HEK293T (cell line): Measurements from ENCODE around the gene ZNRF1.

Source experiments
- CTCF ChIA-PET: fragments of 350-600 bp; formaldehyde crosslinking; extraction: SDS; loops from one replicate; lab custom pipeline; 2021; ENCODE audit warnings: antibody characterized with exemption, inconsistent platforms; lab: Yijun Ruan, JAX
- POLR2A ChIA-PET: fragments of 350-600 bp; formaldehyde crosslinking; extraction: SDS; loops from one replicate; lab custom pipeline; 2020; ENCODE audit warnings: antibody characterized with exemption, inconsistent platforms; lab: Yijun Ruan, JAX
- DNase-seq: peaks from one replicate; pipeline ENCODE4 v3.0.0; 2012; ENCODE audit warnings: mixed read lengths; ENCODE audit errors: extremely low spot score
- ARNT ChIP-seq: fragments of 450-650 bp; IDR thresholded peaks from 2 replicates; pipeline ENCODE4 v1.6.1; 2017; ENCODE audit warnings: mild to moderate bottlenecking
- BHLHE40 ChIP-seq: fragments of 450-650 bp; IDR thresholded peaks from 2 replicates; pipeline ENCODE4 v1.6.1; 2016; ENCODE audit warnings: mild to moderate bottlenecking, moderate library complexity, borderline replicate concordance
- CTBP1 ChIP-seq: fragments of 450-650 bp; IDR thresholded peaks from 2 replicates; pipeline ENCODE4 v1.6.1; 2016; ENCODE audit warnings: borderline replicate concordance
- ELF4 ChIP-seq: fragments of 450-650 bp; IDR thresholded peaks from 2 replicates; pipeline ENCODE4 v1.6.1; 2017; ENCODE audit warnings: antibody characterized with exemption
- FOXA1 ChIP-seq: fragments of 450-650 bp; IDR thresholded peaks from 2 replicates; pipeline ENCODE4 v1.6.1; 2016; ENCODE audit warnings: mild to moderate bottlenecking
- FOXK2 ChIP-seq: fragments of 450-650 bp; IDR thresholded peaks from 2 replicates; pipeline ENCODE4 v1.6.1; 2016; ENCODE audit warnings: mild to moderate bottlenecking
- FOXM1 ChIP-seq: fragments of 450-650 bp; IDR thresholded peaks from 2 replicates; pipeline ENCODE4 v1.6.1; 2017; ENCODE audit warnings: mild to moderate bottlenecking, borderline replicate concordance
- HDGF ChIP-seq: fragments of 450-650 bp; IDR thresholded peaks from 2 replicates; pipeline ENCODE4 v1.6.1; 2017; ENCODE audit warnings: antibody characterized with exemption, borderline replicate concordance
- L3MBTL2 ChIP-seq: fragments of 450-650 bp; conservative IDR thresholded peaks from 2 replicates; pipeline ENCODE4 v1.6.1; 2016; ENCODE audit warnings: mild to moderate bottlenecking
- LEF1 ChIP-seq: fragments of 450-650 bp; IDR thresholded peaks from 2 replicates; pipeline ENCODE4 v1.6.1; 2017; ENCODE audit warnings: mild to moderate bottlenecking, borderline replicate concordance
- NFRKB ChIP-seq: fragments of 450-650 bp; IDR thresholded peaks from 2 replicates; pipeline ENCODE4 v1.6.1; 2016; ENCODE audit warnings: mild to moderate bottlenecking, moderate library complexity
- PKNOX1 ChIP-seq: fragments of 450-650 bp; IDR thresholded peaks from 2 replicates; pipeline ENCODE4 v1.6.1; 2016
- SP1 ChIP-seq: fragments of 450-650 bp; IDR thresholded peaks from 2 replicates; pipeline ENCODE4 v1.6.1; 2017
- SUZ12 ChIP-seq: fragments of 450-650 bp; IDR thresholded peaks from 2 replicates; pipeline ENCODE4 v1.6.1; 2016; ENCODE audit warnings: mild to moderate bottlenecking
- TARDBP ChIP-seq: fragments of 450-650 bp; IDR thresholded peaks from 2 replicates; pipeline ENCODE4 v1.6.1; 2016
- ZNF384 ChIP-seq: fragments of 450-650 bp; IDR thresholded peaks from 2 replicates; pipeline ENCODE4 v1.6.1; 2016

The ZNRF1 gene

GRCh38 chr16:75042426-75043174 is 43.8 kb downstream of the ZNRF1 start:
- ChIA-PET POLR2A (no interaction called here), CTCF (no interaction called here)
- DNase-seq: no peak
- no peak for TF ChIP-seq L3MBTL2
- TF ChIP-seq ZNF384: no peak
- TF ChIP-seq FOXM1: no peak
- no peak for TF ChIP-seq SUZ12
- no peak for TF ChIP-seq SP1
- no peak for TF ChIP-seq LEF1
- no peak for TF ChIP-seq FOXA1
- TF ChIP-seq BHLHE40: no peak
- TF ChIP-seq ELF4: no peak
- TF ChIP-seq NFRKB: no peak
- no peak for TF ChIP-seq ARNT
- no peak for TF ChIP-seq HDGF

GRCh38 chr16:75043175-75043895 is 44.5 kb downstream of the ZNRF1 start:
- ChIA-PET POLR2A (no interaction called here), CTCF (no interaction called here)
- DNase-seq: no peak
- TF ChIP-seq L3MBTL2: no peak
- no peak for TF ChIP-seq HDGF
- no peak for TF ChIP-seq CTBP1
- TF ChIP-seq TARDBP: no peak
- TF ChIP-seq FOXM1: no peak
- TF ChIP-seq NFRKB: no peak
- TF ChIP-seq FOXA1: no peak
- no peak for TF ChIP-seq SUZ12
- TF ChIP-seq ELF4: no peak
- no peak for TF ChIP-seq BHLHE40
- no peak for TF ChIP-seq ZNF384
- no peak for TF ChIP-seq SP1
- no peak for TF ChIP-seq ARNT
- TF ChIP-seq PKNOX1: no peak
- TF ChIP-seq LEF1: no peak
- TF ChIP-seq FOXK2: no peak

GRCh38 chr16:75044800-75045361 is 46.1 kb downstream of the ZNRF1 start:
- TF ChIP-seq FOXA1 (no peak), L3MBTL2 (no peak), PKNOX1 (no peak), ELF4 (no peak), HDGF (no peak), FOXK2 (no peak), TARDBP (no peak), FOXM1 (no peak), LEF1 (no peak), SUZ12 (no peak), ARNT (no peak), ZNF384 (no peak)
- no peak for DNase-seq
- CTCF ChIA-PET: interaction anchor here (1.0 kb wide), 1 partner anchor 67 kb away, joined by 4 read pairs; no protein-coding TSS in a partner anchor
- POLR2A ChIA-PET: no interaction called here

- DNase-seq: no peak
- CTCF ChIA-PET: no interaction called here
- TF ChIP-seq SUZ12: no peak
- 0 out of 2 replicates have a peak, but pooled peaks have one; percentile 8 for TF ChIP-seq ZNF384
- POLR2A ChIA-PET: no interaction called here
These were observed 46.6 kb downstream of the ZNRF1 start for GRCh38 chr16:75045424-75045823.

GRCh38 chr16:75048054-75048453 is 49.2 kb downstream of the ZNRF1 start:
- no peak for TF ChIP-seq LEF1
- no peak for TF ChIP-seq TARDBP
- TF ChIP-seq HDGF: no peak
- no peak for TF ChIP-seq ZNF384
- ChIA-PET CTCF (interaction anchor here (0.6 kb wide), 1 partner anchor 15 kb away, joined by 4 read pairs; no protein-coding TSS in a partner anchor), POLR2A (no interaction called here)
- no peak for DNase-seq

- ChIA-PET CTCF (no interaction called here), POLR2A (no interaction called here)
- no peak for DNase-seq
- no peak for TF ChIP-seq PKNOX1
- no peak for TF ChIP-seq LEF1
- no peak for TF ChIP-seq L3MBTL2
- TF ChIP-seq TARDBP: no peak
- no peak for TF ChIP-seq CTBP1
- no peak for TF ChIP-seq ZNF384
- no peak for TF ChIP-seq FOXA1
- TF ChIP-seq ELF4: no peak
- no peak for TF ChIP-seq FOXM1
- no peak for TF ChIP-seq SUZ12
- TF ChIP-seq SP1: no peak
These were observed 49.7 kb downstream of the ZNRF1 start for GRCh38 chr16:75048530-75048929.
